ENCODE results near the gene TOR1B. TPM values are rescaled to one million over a fixed set of nuclear protein-coding genes. Genes with fewer than 3 reads are reported as not detected.

TOR1B gene
- polyA plus RNA-seq, 1 donor from 2014 or later: 52.2 TPM

- H3K4me3 ChIP-seq (ENCODE audit: low read length): no peak overlapping the region
- TF ChIP-seq SMC3 (conservative IDR thresholded peaks at IDR 0.05; ENCODE audit: poor library complexity) (no peak), RAD21 (conservative IDR thresholded peaks at IDR 0.05) (no peak), REST (IDR thresholded peaks at IDR 0.05; ENCODE audit: borderline replicate concordance) (no peak), EP300 (conservative IDR thresholded peaks at IDR 0.05; ENCODE audit: poor library complexity, severe bottlenecking) (no peak), POLR2AphosphoS5 (IDR thresholded peaks at IDR 0.05) (no peak), EZH2 (IDR thresholded peaks at IDR 0.05; ENCODE audit: borderline replicate concordance, insufficient read depth, low read length, poor library complexity, severe bottlenecking) (no peak), MXI1 (conservative IDR thresholded peaks at IDR 0.05; ENCODE audit: poor library complexity, severe bottlenecking) (no peak), CTCF (IDR thresholded peaks at IDR 0.05; ENCODE audit: poor library complexity, severe bottlenecking) (no peak), TAF1 (IDR thresholded peaks at IDR 0.05; ENCODE audit: low read depth) (no peak)
- no peak overlapping the region for H2AFZ ChIP-seq (ENCODE audit: low read depth, low read length)
- H3K9me3 ChIP-seq (ENCODE audit: low read length): no peaks in the 10 kb centered on the region
- no peaks in the 10 kb centered on the region for H3K27me3 ChIP-seq (ENCODE audit: insufficient read depth, low read depth, low read length)
- H3F3A ChIP-seq (ENCODE audit: insufficient read depth, low read length, poor library complexity, severe bottlenecking): no peaks in the 10 kb centered on the region
- no peak overlapping the region for H3K9ac ChIP-seq (ENCODE audit: low read length)
- no peak overlapping the region for H3K27ac ChIP-seq (ENCODE audit: low read length)
- H3K9me2 ChIP-seq (ENCODE audit: insufficient read depth, low read length): no peaks in the 10 kb centered on the region
- H4K20me1 ChIP-seq (ENCODE audit: insufficient read depth): no peaks in the 10 kb centered on the region
- H3K36me3 ChIP-seq (ENCODE audit: insufficient read depth, low read length): no peaks in the 10 kb centered on the region
- H3K79me2 ChIP-seq (replicated peaks; ENCODE audit: insufficient read depth, low read length): no peaks in the 10 kb centered on the region
- H3K4me2 ChIP-seq (ENCODE audit: low read length): no peak overlapping the region
Measured at GRCh38 chr9:129776938-129777768, 25.8 kb upstream of the TOR1B start.

- H3K9me3 ChIP-seq (ENCODE audit: low read length): no peaks in the 10 kb centered on the region
- TF ChIP-seq REST (IDR thresholded peaks at IDR 0.05; ENCODE audit: borderline replicate concordance) (no peak), EZH2 (IDR thresholded peaks at IDR 0.05; ENCODE audit: borderline replicate concordance, insufficient read depth, low read length, poor library complexity, severe bottlenecking) (no peak), RAD21 (conservative IDR thresholded peaks at IDR 0.05) (no peak)
- no peaks in the 10 kb centered on the region for H3K27me3 ChIP-seq (ENCODE audit: insufficient read depth, low read depth, low read length)
- no peaks in the 10 kb centered on the region for H4K20me1 ChIP-seq (ENCODE audit: insufficient read depth)
- no peaks in the 10 kb centered on the region for H3K9me2 ChIP-seq (ENCODE audit: insufficient read depth, low read length)
- H3K36me3 ChIP-seq (ENCODE audit: insufficient read depth, low read length): no peaks in the 10 kb centered on the region
- no peak overlapping the region for H3K4me2 ChIP-seq (ENCODE audit: low read length)
- H3K27ac ChIP-seq (ENCODE audit: low read length): no peak overlapping the region
- H3K79me2 ChIP-seq (replicated peaks; ENCODE audit: insufficient read depth, low read length): no peaks in the 10 kb centered on the region
- no peak overlapping the region for H3K4me3 ChIP-seq (ENCODE audit: low read length)
- no peak overlapping the region for H2AFZ ChIP-seq (ENCODE audit: low read depth, low read length)
- no peaks in the 10 kb centered on the region for H3F3A ChIP-seq (ENCODE audit: insufficient read depth, low read length, poor library complexity, severe bottlenecking)
- H3K9ac ChIP-seq (ENCODE audit: low read length): no peak overlapping the region
Measured at GRCh38 chr9:129777769-129778130, 25.2 kb upstream of the TOR1B start.
